Panc1 (cell line): ENCODE measurements around the gene ATG2B.

Experiments used
- TCF7L2 ChIP-seq: IDR thresholded peaks from 2 replicates; pipeline ENCODE4 v1.6.1; 2011; ENCODE audit warnings: mild to moderate bottlenecking, low read depth, low read length, inconsistent platforms
- TF ChIP-seq, protein P1 (sequence below): fragments of 450-650 bp; IDR thresholded peaks from 2 replicates; pipeline ENCODE4 v1.5.1; 2017; ENCODE audit warnings: mild to moderate bottlenecking

DNA sequence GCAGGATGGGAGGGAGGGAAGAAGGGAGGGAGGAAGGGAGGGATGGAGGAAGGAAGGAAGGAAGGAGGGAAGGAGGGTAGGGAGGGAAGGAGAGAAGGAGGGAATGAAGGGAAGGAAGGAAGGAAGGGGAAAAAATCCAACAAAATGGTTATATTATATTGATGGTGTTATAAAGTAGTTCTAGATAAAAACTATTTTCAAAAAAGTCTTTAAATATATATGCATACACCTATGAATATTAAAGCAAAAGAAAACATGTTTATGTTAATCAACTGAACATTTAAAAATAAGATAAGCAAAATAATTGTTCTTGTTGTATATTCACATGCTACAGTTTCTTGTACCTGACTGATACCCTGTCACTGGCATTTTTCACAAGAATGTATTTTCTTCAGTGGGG lies 105.2 kb downstream of the ATG2B start:
- TF ChIP-seq, protein P1, sequence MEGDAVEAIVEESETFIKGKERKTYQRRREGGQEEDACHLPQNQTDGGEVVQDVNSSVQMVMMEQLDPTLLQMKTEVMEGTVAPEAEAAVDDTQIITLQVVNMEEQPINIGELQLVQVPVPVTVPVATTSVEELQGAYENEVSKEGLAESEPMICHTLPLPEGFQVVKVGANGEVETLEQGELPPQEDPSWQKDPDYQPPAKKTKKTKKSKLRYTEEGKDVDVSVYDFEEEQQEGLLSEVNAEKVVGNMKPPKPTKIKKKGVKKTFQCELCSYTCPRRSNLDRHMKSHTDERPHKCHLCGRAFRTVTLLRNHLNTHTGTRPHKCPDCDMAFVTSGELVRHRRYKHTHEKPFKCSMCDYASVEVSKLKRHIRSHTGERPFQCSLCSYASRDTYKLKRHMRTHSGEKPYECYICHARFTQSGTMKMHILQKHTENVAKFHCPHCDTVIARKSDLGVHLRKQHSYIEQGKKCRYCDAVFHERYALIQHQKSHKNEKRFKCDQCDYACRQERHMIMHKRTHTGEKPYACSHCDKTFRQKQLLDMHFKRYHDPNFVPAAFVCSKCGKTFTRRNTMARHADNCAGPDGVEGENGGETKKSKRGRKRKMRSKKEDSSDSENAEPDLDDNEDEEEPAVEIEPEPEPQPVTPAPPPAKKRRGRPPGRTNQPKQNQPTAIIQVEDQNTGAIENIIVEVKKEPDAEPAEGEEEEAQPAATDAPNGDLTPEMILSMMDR: no peak
- no peak for TF ChIP-seq TCF7L2
